ENCODE measurements around the gene GNAT1.
"Not testable (repeated sequence)": the region's sequence is repeated elsewhere in the genome, so short reads cannot be mapped to it uniquely, and the experiment has no call there.

The GNAT1 gene

GRCh38 chr3:50203809-50204803 lies 12.7 kb downstream of the GNAT1 start:
- no peak for DNase-seq (ENCODE audit: low read depth)

DNA sequence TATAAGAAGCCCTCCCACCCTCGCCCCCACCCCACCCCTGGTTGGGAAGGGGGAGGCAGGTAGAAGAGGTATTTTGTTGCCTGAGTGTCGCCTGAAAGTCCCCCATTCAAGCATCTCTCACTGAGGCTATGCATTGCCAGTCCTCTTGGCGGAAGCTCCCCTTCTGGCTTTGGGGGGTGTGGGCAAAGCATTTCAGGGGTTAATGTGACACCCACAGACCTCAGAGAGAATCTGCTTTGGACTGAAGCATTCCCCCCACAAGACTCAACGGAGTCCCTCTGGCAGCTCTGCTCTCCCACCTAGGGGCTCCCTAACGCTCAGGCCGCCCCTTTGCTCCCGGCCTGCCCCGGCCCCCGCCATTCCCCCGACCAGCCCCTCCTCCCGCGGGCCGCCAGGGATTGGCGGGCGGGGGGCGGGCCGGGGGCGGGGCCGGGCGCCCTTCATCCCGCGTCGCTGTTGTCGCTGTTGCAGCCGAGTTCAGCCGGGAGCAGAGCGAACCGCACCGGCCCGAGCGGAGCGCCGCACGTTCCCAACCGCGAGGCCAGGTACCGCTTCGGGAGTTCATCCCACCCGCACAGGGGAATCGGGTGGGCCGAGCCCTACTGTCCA lies 13.5 kb downstream of the GNAT1 start, which contains the start of gene SLC38A3:
TSS of gene SLC38A3 (plus strand) at position 468 of the 609 bp plus-strand sequence. CDS start 8,929 bp downstream, outside the sequence.
- no peak for DNase-seq (ENCODE audit: low read depth)

- no peak for DNase-seq (ENCODE audit: low read depth)
Measured at GRCh38 chr3:50205413-50206276, 14.2 kb downstream of the GNAT1 start.

DNA sequence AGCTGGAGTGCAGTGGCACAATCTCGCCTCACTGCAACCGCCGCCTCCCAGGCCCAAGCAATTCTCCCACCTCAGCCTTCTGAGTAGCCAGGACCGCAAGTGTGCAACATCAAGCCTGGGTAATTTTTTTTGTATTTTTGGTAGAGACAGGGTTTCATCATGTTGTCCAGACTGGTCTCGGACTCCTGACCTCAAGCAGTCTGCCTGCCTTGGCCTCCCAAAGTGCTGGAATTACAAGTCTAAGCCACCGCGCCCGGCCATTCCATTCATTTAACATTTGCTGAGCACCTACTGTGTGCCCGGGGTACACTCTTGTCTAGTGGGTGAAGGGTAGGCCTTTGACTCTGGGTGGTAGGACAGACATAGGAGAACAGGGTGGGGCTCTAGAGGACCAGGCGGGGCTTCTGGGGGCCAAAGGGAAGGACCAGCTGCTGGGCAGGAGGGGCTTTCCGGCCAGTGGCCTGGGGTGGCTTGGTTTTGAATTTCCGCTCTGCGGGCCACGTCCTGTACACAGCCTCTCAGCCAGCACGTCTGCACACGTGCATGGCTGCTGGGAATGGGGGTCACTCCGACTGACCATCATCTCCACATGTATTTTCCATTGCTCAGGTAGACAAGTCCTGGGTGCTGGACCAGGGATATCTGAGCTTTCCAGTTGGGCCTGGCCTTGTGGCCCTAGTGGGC lies 16.1 kb downstream of the GNAT1 start:
- DNase-seq (ENCODE audit: low read depth): no peak

DNA sequence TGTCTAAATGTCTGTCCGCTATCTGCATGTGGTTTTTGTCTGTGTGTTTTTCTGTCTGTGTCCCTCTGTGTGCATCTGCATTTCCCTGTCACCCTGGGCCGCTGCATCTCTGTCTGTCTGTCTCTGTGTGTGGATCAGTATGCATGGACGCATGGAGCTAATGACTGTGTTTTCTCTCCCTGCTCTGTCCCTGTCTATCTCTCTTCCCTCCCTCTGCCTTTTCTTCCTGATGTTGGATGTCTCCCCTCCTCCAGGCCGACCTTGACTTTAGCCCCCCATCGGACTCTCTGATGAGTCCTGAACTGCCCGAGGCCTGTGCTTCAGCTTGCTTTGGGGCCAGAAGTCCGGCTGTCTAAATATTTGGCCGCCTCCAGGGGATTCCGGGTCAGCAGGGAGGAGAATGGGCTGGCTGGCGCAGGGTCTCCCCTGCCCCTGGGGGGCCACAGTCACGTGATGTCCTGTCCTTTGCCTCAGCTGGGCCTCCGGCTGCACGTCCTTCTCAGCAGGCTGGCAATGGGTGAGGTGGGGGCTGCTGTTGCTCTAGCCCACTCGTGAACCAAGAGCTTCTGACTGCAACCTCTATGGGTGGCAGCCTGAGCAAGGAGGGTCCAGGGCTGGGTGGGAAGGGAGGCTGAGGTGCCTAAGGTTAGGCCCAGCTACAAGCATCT lies 17.4 kb downstream of the GNAT1 start:
- no peak for DNase-seq (ENCODE audit: low read depth)

DNA sequence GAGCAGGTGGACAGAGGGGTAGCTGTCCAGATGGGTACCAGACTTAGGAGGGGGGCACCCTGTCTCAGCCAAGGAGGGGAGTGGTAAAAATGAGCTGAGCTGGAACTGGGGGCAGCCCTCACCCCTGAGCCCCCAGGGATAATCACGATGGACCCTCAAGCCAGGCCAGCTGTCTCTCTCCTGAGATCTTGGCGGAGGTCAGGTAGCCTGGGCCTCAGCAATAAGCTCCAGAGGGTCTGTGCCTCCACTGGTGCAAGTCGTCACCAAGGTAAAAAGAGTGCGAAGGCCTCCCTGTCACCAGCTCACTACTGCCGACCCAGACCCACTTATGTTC lies 18.7 kb downstream of the GNAT1 start:
- DNase-seq (ENCODE audit: low read depth): no peak

DNA sequence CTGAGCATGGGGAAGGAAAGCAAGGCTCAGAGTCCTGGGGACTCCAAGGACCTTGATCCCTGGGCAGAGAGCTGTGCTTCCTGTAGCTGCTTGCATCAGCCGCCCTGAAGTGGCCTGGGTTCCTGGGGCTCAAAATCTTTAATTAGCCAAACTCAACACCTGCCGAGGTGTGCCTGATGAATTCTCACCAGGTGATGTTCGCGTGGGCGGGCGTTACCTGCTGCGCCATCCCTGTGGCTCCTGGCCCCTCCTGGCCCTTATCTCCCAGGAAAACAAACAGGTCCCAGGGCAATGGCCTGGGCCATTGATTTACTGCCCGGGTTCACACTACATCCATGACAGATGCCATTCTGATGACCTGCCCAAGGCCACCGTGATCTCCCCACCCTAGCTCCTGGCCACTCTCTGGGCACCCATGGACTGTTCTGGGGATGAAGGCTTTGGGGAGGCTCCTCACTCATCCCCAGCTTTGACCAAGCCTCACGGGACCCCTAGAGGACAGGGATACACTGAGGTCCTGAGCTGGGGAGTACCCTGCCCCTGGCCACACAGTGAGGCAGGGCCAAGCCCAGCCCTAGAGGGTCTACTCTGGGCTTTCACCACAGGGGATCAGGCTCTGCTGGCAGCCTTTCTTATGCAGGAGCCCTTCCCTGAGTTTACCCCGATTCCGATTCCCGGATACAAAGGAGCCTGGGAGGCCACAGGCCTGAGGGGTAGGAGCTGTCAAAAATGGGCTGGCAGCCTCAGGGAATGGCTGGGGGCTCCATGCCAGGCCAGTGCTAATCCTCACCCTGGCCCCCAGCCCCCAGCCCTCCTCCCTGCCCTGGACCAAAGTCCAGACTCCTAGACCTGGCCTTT lies 19.3 kb downstream of the GNAT1 start:
- DNase-seq (ENCODE audit: low read depth): no peak

DNA sequence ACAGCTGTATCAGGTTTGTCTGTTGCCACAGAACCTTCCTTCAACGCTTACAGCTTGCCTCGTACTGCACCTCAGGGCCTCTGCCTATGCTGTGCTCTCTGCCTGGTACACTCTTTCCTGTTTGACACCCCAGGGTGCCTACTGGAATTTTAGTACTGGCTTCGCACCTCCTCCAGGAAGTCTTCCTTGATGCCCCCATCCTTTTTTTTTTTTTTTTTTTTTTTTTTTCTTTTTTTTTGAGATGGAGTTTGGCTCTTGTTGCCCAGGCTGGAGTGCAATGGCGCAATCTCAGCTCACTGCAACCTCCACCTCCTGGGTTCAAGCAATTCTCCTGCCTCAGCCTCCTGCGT lies 19.9 kb downstream of the GNAT1 start:
- not testable (repeated sequence) for DNase-seq (ENCODE audit: low read depth)

GRCh38 chr3:50211930-50212329 lies 20.5 kb downstream of the GNAT1 start:
- DNase-seq (ENCODE audit: low read depth): no peak

- DNase-seq (ENCODE audit: low read depth): no peak
Measured at GRCh38 chr3:50212502-50212901, 21.1 kb downstream of the GNAT1 start.

DNA sequence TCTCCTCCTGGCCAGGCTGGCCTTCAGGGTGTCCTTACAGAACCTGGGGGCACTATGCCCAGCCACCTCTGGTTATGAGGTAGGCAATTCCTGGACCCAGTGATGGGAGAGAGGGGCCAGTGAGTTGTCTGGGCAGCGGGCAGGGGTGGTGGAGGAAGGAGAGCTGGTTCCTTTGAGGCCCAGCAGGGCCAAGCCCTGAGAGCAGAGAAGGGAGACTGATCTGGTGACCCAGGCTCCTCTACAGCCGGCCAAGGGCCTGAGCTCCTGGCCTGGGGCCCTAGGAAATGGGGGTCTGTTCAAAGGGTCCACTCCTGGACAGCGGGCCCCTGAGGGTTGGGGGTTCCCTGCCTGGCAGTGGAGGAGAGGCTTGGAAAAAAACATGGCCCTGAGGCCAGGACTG lies 21.6 kb downstream of the GNAT1 start:
- no peak for DNase-seq (ENCODE audit: low read depth)

DNA sequence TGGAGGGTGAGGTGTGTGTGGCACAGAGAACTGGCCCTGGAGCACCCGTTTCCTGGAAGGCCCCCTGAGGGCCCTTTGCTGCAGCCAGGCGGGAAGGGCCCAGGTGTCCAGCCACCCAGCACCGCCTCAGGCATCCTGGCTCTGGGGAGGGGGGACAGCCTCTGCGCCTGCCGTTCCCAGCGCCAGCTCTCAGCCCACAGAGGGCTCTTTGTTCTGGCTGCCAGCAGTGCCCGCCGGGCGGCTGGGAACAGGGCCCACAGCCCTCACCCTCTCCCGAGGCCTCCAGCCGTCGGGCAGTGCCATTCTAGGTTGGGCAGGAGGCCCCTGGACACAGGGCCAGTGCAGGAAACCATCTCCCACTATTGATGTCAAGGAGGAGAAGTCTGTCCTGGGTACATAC lies 22.0 kb downstream of the GNAT1 start:
- DNase-seq (ENCODE audit: low read depth): no peak

- no peak for DNase-seq (ENCODE audit: low read depth)
Measured at GRCh38 chr3:50214824-50215223, 23.4 kb downstream of the GNAT1 start.

DNA sequence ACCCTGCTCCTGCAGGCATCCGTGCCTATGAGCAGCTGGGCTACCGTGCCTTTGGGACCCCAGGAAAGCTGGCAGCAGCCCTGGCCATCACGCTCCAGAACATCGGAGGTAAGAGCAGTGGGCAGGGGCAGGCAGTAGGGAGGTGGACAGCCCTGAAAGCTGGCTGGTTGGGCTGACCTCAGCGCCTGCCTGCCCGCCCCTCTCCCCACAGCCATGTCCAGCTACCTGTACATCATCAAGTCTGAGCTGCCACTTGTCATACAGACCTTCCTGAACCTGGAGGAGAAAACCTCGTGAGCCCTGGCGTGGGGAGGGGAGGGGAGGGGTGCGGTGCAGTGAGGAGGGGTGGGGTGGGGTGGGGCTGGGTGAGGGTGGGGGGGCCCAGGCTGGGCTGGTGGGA lies 24.1 kb downstream of the GNAT1 start:
- DNase-seq (ENCODE audit: low read depth): no peak

GRCh38 chr3:50217681-50218080 lies 26.3 kb downstream of the GNAT1 start:
- DNase-seq (ENCODE audit: low read depth): no peak

DNA sequence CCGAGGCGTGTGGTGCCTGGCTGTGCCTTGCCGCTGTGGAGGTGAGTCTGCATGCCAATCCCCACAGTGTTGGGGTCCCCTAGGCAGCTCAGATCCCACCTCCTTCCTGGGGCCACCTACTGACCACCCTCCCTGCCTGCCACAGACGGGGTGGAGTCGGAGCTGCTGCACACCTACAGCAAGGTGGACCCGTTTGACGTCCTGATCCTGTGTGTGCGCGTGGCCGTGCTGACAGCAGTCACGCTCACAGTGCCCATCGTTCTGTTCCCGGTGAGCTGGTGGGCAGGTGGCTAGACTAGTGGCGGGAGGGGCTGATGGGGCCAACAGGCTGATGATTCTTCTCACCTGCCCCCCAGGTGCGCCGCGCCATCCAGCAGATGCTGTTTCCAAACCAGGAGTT lies 27.0 kb downstream of the GNAT1 start:
- no peak for DNase-seq (ENCODE audit: low read depth)

DNA sequence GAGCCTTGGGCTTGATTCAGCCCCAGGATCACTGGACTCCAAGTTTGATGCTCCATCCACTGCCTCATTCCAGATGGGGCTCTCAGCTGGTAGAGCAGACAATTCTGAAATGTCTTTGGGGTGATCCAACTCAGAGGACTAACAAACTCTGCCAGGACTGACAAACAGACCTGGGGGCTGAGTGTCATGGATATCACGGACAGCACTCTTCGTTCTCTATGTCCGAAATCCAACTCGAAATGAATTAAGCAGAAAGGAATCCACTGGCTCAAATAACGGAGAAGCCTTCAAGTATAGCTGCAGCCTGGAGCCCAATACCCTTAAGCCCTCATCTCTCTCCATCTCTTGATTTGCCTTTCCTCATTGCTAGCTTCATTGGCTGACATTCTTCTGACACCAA lies 27.9 kb downstream of the GNAT1 start:
- DNase-seq (ENCODE audit: low read depth): no peak

- DNase-seq (ENCODE audit: low read depth): no peak
Measured at GRCh38 chr3:50220109-50220508, 28.7 kb downstream of the GNAT1 start.

DNA sequence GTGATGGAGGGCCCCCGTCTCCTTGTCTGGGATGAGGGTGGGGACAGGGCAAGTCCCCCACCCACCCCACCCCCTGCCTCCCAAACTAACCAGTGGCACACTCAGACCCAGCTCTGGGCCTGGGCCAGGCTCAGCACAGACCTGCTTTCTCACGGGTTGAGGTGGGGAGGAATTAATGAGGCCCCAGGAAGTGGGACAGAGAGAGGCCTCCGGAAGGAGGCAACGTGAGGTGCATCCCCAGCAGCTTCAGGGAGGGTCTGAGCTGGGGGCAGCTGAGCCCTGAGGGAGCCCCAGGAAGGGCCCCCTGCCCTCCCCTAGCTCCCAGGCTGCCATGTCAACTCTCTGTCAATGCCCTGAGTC lies 29.6 kb downstream of the GNAT1 start:
- no peak for DNase-seq (ENCODE audit: low read depth)

- DNase-seq (ENCODE audit: low read depth): no peak
Measured at GRCh38 chr3:50221411-50222168, 30.2 kb downstream of the GNAT1 start.
